Left ventricle myocardium inferior (tissue), 1 donor: ENCODE data around the gene ARGLU1. TPM values are rescaled to one million over a fixed set of nuclear protein-coding genes. Genes with fewer than 3 reads are reported as not detected.

Source experiments
- DNase-seq: peaks from one replicate; pipeline ENCODE4 v3.0.0-alpha.2; 2020
- H3K27ac ChIP-seq: fragments of 200-600 bp; replicated peaks from 2 replicates; pipeline ENCODE4 v1.8.0; 2021
- H3K27me3 ChIP-seq: fragments of 200-600 bp; 2 replicates; pipeline ENCODE4 v1.8.0; 2021; ENCODE audit warnings: low read depth
- H3K36me3 ChIP-seq: fragments of 200-600 bp; 2 replicates; pipeline ENCODE4 v1.8.0; 2021
- H3K4me1 ChIP-seq: fragments of 200-600 bp; 2 replicates; pipeline ENCODE4 v1.8.0; 2021
- H3K4me3 ChIP-seq: fragments of 200-600 bp; 2 replicates; pipeline ENCODE4 v1.8.0; 2021; ENCODE audit warnings: mild to moderate bottlenecking, moderate library complexity
- H3K9me3 ChIP-seq: fragments of 200-600 bp; replicated peaks from 2 replicates; pipeline ENCODE4 v1.8.0; 2021
- intact Hi-C: fragments of 100-400 bp; cut with micrococcal nuclease; formaldehyde crosslinking; loops from one replicate; pipeline ENCODE4 v1.11.0; 2022
- total RNA-seq: library from RNA; stranded (reverse); fragmentation: NEBNext Ultra II Directional; extraction: Animal tissue kit (Norgen Biotek cat#: 25700); gene quantifications from one replicate; pipeline ENCODE4 v1.2.1, GENCODE V29; 2021
- TF ChIP-seq, protein P1 (sequence below): fragments of 200-600 bp; IDR thresholded peaks from 2 replicates; pipeline ENCODE4 v1.8.0; 2021; ENCODE audit warnings: antibody characterized with exemption, mild to moderate bottlenecking, borderline replicate concordance
- donor health status: DM: no; HTN: yes; CAD: no; lungs with severe emphysema.

ARGLU1 gene
- total RNA-seq, 1 donor from 2014 or later: 29.0 TPM

DNA sequence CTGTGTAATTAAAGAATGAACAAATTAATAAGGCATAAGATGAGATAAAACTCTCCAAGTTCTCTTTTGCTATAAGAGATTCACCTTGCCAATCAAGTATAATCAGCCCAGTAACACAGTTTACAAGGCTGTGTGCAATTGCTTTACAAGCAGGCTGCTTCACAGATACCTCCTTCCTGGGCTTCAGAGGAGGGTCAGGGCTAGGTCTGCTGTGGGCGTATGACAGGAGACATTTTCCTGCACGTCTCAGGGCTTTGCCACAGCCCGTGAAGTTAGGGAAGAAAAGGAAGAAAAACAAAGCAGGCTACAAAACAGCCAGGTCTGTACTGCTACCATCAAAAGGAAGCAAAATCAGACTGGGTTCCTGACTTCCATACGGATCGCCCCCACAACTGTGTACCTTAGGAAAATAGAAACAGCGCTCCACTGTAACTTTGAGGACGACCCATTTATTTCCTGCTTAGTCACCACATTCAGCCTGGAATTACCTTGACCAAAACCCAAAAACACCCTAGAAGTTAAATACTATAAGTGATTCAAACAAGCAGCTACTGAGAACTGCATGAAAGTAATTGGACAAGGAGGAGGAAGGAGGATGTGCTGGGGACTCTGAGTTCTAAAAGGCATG is 44.9 kb downstream of the ARGLU1 start:
- H3K4me3 ChIP-seq: peak overlapping the region; percentile 8
- H3K36me3 ChIP-seq: no peaks in the 10 kb centered on the region
- no peaks in the 10 kb centered on the region for H3K27me3 ChIP-seq
- TF ChIP-seq, protein P1, sequence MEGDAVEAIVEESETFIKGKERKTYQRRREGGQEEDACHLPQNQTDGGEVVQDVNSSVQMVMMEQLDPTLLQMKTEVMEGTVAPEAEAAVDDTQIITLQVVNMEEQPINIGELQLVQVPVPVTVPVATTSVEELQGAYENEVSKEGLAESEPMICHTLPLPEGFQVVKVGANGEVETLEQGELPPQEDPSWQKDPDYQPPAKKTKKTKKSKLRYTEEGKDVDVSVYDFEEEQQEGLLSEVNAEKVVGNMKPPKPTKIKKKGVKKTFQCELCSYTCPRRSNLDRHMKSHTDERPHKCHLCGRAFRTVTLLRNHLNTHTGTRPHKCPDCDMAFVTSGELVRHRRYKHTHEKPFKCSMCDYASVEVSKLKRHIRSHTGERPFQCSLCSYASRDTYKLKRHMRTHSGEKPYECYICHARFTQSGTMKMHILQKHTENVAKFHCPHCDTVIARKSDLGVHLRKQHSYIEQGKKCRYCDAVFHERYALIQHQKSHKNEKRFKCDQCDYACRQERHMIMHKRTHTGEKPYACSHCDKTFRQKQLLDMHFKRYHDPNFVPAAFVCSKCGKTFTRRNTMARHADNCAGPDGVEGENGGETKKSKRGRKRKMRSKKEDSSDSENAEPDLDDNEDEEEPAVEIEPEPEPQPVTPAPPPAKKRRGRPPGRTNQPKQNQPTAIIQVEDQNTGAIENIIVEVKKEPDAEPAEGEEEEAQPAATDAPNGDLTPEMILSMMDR: no peak
- H3K9me3 ChIP-seq: no peaks in the 10 kb centered on the region
- H3K4me1 ChIP-seq: peaks cover 37% of the 10 kb centered on the region
- no peak for DNase-seq
- H3K27ac ChIP-seq: peak overlapping the region; percentile 39
- intact Hi-C loops: loop anchor here (10.0 kb wide), 1 partner anchor 438 kb away; no protein-coding TSS in a partner anchor

- TF ChIP-seq, protein P1: no peak
- Histone ChIP-seq H3K27me3 (no peaks in the 10 kb centered on the region), H3K9me3 (no peaks in the 10 kb centered on the region), H3K4me3 (no peak overlapping the region), H3K36me3 (no peaks in the 10 kb centered on the region), H3K27ac (no peak overlapping the region), H3K4me1 (peaks cover 36% of the 10 kb centered on the region)
- no peak for DNase-seq
- intact Hi-C loops: loop anchor here (10.0 kb wide), 1 partner anchor 437 kb away; no protein-coding TSS in a partner anchor
Measured at GRCh38 chr13:106522112-106522705, 45.7 kb downstream of the ARGLU1 start.

DNA sequence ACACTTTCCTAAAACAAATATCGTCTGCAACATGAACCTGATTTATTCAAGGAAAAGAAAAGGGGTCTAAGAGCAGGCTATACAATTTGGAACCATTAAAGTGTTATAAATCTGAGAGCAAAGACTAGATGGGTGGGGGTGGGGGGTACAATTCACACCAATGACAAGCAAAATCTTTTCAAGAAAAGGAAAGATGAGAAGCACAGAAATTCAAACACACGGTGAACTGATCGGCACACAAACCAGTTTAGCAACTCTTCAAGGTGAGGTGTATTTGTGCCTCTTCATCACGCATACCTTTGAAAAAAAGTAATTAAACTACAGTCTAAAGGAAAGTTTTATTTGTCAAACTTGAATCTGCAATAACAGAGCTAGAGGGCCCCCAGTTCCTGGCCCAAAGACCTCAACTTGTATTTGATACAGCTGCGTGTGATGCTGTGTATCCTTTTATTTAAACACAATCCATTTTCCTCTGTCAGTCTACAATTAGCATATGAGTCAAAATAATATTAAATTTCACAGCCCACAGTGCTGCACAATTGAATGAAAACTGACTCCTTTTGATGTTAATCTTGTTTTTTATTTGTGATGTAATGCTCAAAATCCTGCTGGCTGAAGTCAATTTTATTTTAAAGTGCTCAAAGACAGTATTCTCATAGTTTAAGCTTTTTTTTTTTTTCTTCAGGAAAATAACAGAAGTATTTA is 46.7 kb downstream of the ARGLU1 start:
- Histone ChIP-seq H3K36me3 (no peaks in the 10 kb centered on the region), H3K27ac (no peak overlapping the region), H3K27me3 (no peaks in the 10 kb centered on the region), H3K9me3 (no peaks in the 10 kb centered on the region), H3K4me3 (no peak overlapping the region), H3K4me1 (peaks cover 38% of the 10 kb centered on the region)
- intact Hi-C loops: loop anchor here (10.0 kb wide), 1 partner anchor 436 kb away; no protein-coding TSS in a partner anchor
- TF ChIP-seq, protein P1: no peak
- no peak for DNase-seq

GRCh38 chr13:106520251-106521054 is 47.5 kb downstream of the ARGLU1 start:
- Histone ChIP-seq H3K9me3 (no peaks in the 10 kb centered on the region), H3K4me1 (peaks cover 37% of the 10 kb centered on the region), H3K27ac (no peak overlapping the region), H3K36me3 (no peaks in the 10 kb centered on the region), H3K27me3 (no peaks in the 10 kb centered on the region), H3K4me3 (no peak overlapping the region)
- DNase-seq: no peak
- TF ChIP-seq, protein P1: peak; percentile 63
- intact Hi-C loops: loop anchor here (10.0 kb wide), 1 partner anchor 436 kb away; no protein-coding TSS in a partner anchor

GRCh38 chr13:106518512-106518911 is 49.4 kb downstream of the ARGLU1 start:
- no peak overlapping the region for H3K27ac ChIP-seq
- intact Hi-C loops: no loop called here
- H3K4me1 ChIP-seq: peaks cover 48% of the 10 kb centered on the region
- TF ChIP-seq, protein P1: no peak
- no peak overlapping the region for H3K4me3 ChIP-seq
- H3K27me3 ChIP-seq: no peaks in the 10 kb centered on the region
- H3K36me3 ChIP-seq: no peaks in the 10 kb centered on the region
- no peaks in the 10 kb centered on the region for H3K9me3 ChIP-seq
- DNase-seq: no peak
